Measurements from ENCODE around the gene SHANK3. TPM values are rescaled to one million over a fixed set of nuclear protein-coding genes. Genes with fewer than 3 reads are reported as not detected.

SHANK3 gene
- total RNA-seq, 2 experiments from 2014 or later: 0.16 to 0.22 TPM

DNA sequence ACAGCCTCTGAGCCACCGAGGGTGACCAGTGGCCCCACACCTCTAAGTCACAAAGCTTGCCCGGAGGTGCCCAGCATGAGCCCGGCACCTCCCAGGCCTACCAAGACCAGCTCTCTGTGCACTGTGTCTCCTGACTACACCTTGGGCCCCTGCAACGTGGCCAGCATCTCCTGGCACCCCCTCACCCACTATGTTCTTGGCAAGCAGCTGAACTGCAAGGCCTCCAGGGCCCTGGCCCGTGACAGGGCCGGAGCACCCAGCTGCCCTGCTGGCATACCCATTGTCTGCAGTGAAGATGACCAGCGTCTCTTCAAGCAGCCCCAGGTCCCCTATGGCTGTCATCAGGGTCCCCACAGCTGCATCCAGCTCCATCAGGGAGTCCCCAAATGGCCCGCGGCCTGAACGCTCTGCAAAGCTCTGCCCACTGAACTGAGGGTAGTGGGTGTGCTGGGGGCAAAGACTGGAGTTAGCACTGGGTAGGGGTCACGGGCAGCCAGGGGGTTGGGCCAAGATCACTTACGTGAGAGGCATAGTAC lies 46.2 kb upstream of the SHANK3 start:
- Mint-ChIP-seq H3K4me1 (ENCODE audit: low read depth) (peaks cover 38% of the 10 kb centered on the region), H3K4me3 (peak overlapping the region; percentile 55), H3K27me3 (no peaks in the 10 kb centered on the region), H3K9me3 (no peaks in the 10 kb centered on the region), H3K36me3 (ENCODE audit: low read depth) (peaks cover 2% of the 10 kb centered on the region), H3K27ac (no peak overlapping the region)
- intact Hi-C loops (cut with micrococcal nuclease): no loop called here
- DNase-seq (no peak), ATAC-seq (no peak)
- POLR2A ChIA-PET: interaction anchor here (1.0 to 1.6 kb wide), 3 partner anchors 44 to 99 kb away, joined by 3 to 5 read pairs (median 3); partner anchors contain the start of gene CHKB
- CTCF ChIA-PET: interaction anchor here (1.1 kb wide), 1 partner anchor 43 kb away, joined by 3 read pairs; no protein-coding TSS in a partner anchor
- TF ChIP-seq, protein P1, sequence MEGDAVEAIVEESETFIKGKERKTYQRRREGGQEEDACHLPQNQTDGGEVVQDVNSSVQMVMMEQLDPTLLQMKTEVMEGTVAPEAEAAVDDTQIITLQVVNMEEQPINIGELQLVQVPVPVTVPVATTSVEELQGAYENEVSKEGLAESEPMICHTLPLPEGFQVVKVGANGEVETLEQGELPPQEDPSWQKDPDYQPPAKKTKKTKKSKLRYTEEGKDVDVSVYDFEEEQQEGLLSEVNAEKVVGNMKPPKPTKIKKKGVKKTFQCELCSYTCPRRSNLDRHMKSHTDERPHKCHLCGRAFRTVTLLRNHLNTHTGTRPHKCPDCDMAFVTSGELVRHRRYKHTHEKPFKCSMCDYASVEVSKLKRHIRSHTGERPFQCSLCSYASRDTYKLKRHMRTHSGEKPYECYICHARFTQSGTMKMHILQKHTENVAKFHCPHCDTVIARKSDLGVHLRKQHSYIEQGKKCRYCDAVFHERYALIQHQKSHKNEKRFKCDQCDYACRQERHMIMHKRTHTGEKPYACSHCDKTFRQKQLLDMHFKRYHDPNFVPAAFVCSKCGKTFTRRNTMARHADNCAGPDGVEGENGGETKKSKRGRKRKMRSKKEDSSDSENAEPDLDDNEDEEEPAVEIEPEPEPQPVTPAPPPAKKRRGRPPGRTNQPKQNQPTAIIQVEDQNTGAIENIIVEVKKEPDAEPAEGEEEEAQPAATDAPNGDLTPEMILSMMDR (IDR thresholded peaks at IDR 0.05): no peak

- H3K4me3 Mint-ChIP-seq: peak overlapping the region; percentile 86
- no peak for ATAC-seq
- H3K9me3 Mint-ChIP-seq: no peaks in the 10 kb centered on the region
- no peaks in the 10 kb centered on the region for H3K27me3 Mint-ChIP-seq
- intact Hi-C loops (cut with micrococcal nuclease): no loop called here
- ChIA-PET POLR2A (interaction anchor here (0.7 to 1.6 kb wide), 7 partner anchors 44 to 101 kb away, joined by 3 to 5 read pairs (median 3); partner anchors contain the start of genes CHKB and SCO2), CTCF (no interaction called here)
- peak overlapping the region; percentile 59 for H3K27ac Mint-ChIP-seq
- H3K36me3 Mint-ChIP-seq (ENCODE audit: low read depth): peaks cover 2% of the 10 kb centered on the region
- peaks cover 31% of the 10 kb centered on the region for H3K4me1 Mint-ChIP-seq (ENCODE audit: low read depth)
- TF ChIP-seq, protein P1 (IDR thresholded peaks at IDR 0.05): no peak
- DNase-seq: peak; percentile 48
Observed at GRCh38 chr22:50626850-50627641, 45.6 kb upstream of the SHANK3 start.

- peak; percentile 80 for DNase-seq
- TF ChIP-seq, protein P1 (IDR thresholded peaks at IDR 0.05): peak; percentile 29
- peak; percentile 90 for ATAC-seq
- intact Hi-C loops (cut with micrococcal nuclease): no loop called here
- no peaks in the 10 kb centered on the region for H3K27me3 Mint-ChIP-seq
- H3K27ac Mint-ChIP-seq: peak within 1 kb of the TSS; percentile 59
- no peaks in the 10 kb centered on the region for H3K9me3 Mint-ChIP-seq
- H3K4me3 Mint-ChIP-seq: peak within 1 kb of the TSS; percentile 86
- CTCF ChIA-PET: interaction anchor here (0.9 to 1.0 kb wide), 2 partner anchors 24 to 102 kb away, joined by 3 to 4 read pairs; partner anchors contain the start of gene SCO2
- H3K4me1 Mint-ChIP-seq (ENCODE audit: low read depth): peaks cover 23% of the 10 kb centered on the region
- POLR2A ChIA-PET: interaction anchor here (0.7 to 1.6 kb wide), 7 partner anchors 45 to 102 kb away, joined by 3 to 5 read pairs (median 3); partner anchors contain the start of genes CHKB and SCO2
- peaks cover 2% of the 10 kb centered on the region for H3K36me3 Mint-ChIP-seq (ENCODE audit: low read depth)
Observed at GRCh38 chr22:50627642-50628542, 44.7 kb upstream of the SHANK3 start, which contains the start of gene ARSA. Gene ARSA, minus strand, starts transcription at chr22:50628152. Its CDS starts 373 bp downstream, at chr22:50627779.

DNA sequence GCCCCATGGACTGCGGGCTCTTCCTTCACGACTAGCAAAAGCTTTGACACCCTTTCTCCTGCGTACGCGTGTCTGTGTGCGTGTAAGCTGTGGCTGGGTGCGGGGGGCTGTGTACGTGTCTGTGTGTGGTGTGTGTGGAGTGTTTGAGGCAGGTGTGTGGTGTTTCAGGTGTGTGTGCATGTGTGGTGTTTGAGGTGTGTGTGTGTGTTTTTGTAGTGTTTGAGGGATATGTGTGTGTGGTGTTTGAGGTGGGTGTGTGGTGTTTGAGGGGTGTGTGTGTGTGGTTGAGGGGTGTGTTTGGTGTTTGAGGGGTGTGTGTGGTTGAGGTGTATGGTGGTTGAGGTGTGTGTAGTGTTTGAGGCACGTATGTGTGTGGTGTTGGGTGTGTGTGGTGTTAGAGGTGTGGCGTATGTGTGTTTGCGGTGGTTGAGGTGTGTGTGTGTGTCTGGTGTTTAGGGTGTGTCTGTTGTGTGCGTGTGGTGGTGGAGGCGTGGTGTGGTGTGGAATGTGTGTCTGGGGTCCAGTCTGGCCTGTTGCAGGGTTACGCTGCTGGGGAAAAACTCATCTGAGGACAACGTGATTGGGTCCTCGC lies 44.0 kb upstream of the SHANK3 start:
- H3K36me3 Mint-ChIP-seq (ENCODE audit: low read depth): peaks cover 2% of the 10 kb centered on the region
- H3K27me3 Mint-ChIP-seq: no peaks in the 10 kb centered on the region
- H3K4me3 Mint-ChIP-seq: peak overlapping the region; percentile 86
- peak; percentile 31 for DNase-seq
- H3K4me1 Mint-ChIP-seq (ENCODE audit: low read depth): peaks cover 19% of the 10 kb centered on the region
- intact Hi-C loops (cut with micrococcal nuclease): no loop called here
- ATAC-seq: no peak
- H3K27ac Mint-ChIP-seq: peak overlapping the region; percentile 59
- CTCF ChIA-PET: interaction anchor here (0.9 to 1.0 kb wide), 2 partner anchors 25 to 103 kb away, joined by 3 to 4 read pairs; partner anchors contain the start of gene SCO2
- TF ChIP-seq, protein P1 (IDR thresholded peaks at IDR 0.05): no peak
- POLR2A ChIA-PET: interaction anchor here (0.6 to 0.8 kb wide), 2 partner anchors 89 to 103 kb away, joined by 3 read pairs; partner anchors contain the start of gene SCO2
- H3K9me3 Mint-ChIP-seq: no peaks in the 10 kb centered on the region
